Measurements from ENCODE around the gene IFT25.

The IFT25 gene

DNA sequence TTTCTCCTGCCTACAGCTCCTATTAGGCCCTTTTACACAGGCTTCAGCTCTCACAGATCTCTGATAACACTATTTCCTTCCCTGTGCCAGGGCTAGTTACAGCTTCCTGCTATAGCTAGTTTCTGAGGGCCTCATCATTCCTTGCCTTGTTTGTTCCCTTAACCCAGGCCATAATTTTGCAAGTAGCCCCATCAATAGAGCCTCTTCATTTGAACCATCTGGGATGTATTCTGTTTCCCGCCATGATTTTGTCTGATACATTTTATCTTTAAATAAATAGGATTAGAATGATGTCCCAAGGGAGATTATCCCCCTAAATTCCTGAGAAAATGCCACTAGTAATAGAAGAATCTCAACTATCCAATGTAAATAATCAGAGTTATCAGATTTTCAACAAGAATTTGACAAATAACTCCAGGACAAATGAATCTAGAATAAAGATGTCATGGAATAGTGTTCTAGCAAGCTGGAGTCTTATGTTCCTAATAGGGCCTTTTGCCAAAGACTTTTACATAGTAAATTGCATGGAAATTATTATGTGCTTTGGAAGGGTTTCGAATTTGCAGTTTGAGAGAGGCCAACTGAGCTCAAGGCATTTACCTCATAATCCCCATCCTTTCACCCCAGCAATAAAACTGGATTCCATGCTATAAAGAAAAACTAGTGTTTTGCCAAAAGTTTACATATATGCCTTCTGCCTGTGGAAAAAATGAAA is 16.1 kb downstream of the IFT25 start:
- DNase-seq (ENCODE audit: low read depth in 2 of 2): no peak

DNA sequence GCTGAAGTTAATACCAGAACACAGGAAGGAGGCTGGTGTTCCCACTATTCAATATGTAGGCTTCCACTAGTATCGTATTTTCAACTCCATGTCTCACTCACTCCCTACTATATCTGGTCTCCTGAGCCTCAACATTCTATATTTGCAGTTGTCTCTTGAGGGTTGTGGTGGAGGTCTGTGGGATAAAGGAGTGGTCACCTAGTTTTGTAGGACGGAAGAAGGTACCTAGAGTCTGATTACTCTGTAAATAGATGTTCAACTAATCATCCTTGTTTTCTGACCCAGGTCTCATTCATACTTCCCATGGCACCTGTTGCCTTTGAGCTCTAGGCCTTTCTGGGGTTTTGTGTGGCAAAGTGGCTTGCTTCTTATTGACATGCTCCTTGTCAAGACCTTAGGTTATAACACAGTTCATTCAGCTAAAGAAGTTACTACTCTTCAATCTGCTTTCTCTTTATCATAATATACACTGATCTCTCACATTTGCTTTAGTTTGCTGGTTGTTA is 18.1 kb downstream of the IFT25 start:
- DNase-seq (ENCODE audit: low read depth in 2 of 2): no peak

DNA sequence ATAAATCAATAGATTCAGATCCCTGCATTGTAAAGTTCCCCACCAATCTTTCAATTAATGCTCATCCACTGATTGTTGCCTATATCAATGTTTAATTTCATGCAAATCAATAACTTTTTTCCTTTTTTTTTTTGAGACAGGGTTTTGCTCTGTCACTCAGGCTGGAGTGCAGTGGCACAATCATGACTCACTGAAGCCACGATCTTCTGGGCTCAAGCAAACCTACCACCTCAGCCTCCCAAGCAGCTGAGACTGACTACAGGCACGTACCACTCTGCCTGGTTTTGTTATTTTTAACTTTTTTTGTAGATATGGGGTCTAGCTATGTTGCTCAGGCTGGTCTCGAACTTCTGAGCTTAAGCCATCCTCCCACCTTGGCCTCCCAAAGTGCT is 25.8 kb downstream of the IFT25 start:
- DNase-seq (ENCODE audit: low read depth in 2 of 2): peak in 1 of 2 donors; percentile 7

DNA sequence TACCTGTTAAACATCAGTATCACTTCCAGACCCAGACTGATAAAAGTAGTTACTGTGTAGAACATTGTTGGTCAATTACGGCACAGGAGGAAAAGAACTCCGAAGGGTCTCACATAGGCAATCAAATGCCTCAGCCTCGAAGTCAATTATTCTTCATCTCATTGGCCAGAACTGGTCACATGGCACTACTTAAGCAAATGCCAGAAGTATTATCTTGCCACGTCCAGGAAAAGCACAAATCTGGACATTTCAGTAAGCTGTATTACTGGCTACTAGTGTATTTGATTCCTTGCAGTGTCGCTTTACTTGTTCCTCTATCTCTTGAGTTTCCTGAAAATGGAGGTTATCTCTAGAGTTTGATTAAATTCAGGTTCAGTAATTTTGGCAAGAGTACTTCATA is 27.2 kb downstream of the IFT25 start:
- no peak for DNase-seq (ENCODE audit: low read depth in 2 of 2)

DNA sequence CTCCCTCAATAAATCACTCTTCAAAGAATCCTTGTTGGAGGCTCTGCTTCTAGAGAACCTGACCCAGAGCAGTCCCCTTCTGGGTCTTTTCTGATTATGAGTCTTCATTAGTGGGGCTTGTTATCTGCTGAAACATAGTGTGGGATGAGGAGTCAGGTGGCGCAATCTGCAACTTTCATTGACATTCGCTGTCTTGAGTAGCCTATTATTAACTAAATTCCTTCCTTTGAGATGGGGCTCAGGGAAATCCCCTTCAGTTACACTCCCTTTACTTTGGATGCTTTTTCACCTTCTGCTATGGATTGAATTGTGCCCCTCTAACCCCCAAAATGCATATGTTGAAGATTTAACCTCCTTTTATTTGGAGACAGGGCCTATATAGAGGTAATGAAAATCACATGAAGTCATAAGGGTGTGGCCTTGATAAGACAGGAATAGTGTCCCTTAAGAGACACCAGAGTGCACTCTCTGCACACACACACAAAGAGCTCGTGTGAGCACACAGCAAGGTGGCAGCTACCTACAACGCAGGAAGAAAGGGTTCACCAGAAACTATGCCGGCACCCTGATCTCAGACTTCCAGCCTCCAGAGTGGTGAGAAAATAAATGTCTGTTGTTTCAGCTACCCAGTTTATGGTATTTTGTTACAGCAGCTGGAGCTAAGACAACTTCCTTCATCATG is 32.0 kb downstream of the IFT25 start:
- no peak for DNase-seq (ENCODE audit: low read depth in 2 of 2)

DNA sequence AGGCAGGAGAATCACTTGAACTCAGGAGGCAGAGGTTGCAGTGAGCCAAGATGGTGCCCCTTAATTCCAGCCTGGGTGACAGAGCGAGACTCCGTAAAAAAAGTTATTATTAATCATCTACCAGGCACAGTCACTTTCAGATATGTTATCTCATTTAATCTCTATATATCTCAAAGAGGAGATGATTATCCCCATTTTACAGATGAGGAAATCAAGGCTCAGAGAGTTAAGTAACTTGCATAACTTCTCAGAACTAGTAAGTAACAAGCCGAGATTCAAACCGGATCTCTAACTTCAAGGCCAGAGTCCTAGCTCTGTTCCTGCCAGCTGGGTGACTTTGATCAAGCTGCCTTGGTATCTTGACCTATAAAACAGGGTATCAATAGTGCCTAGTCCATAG is 34.1 kb downstream of the IFT25 start:
- no peak for DNase-seq (ENCODE audit: low read depth in 2 of 2)

DNA sequence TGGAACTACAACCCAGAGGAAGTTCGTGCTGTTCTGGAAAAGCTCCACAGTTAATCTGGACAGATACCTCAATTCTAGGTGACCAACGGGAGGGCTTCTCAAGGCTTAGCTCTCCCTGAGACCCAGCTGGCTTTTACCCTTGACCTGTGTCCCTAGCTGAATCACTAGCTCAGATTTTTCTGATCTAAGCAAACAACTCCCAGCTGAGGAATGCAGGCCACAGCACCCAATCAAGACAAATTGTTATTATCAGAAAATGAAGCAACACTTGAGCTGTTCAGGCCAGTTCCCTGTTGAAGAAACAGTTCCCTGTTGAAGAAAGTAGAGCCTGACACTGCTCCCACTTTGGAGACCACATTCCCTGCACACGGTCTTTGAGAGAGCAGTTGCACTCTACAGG is 35.6 kb downstream of the IFT25 start:
- no peak for DNase-seq (ENCODE audit: low read depth in 2 of 2)

DNA sequence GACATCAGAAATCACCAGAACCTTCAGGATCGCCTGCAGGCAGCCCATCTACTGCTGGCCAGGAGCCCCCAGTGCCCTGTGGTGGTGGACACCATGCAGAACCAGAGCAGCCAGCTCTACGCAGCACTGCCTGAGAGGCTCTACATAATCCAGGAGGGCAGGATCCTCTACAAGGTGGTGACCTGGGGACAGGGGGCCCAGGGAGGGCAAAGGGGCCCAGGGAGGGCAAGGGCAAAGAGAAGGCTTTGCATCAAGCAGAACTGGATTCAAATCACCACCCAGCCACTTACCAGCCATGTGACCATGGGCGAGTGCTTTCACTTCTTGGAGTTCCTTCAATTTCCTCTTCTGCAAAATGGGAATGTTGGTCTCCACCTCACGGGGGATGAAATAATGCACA is 39.4 kb downstream of the IFT25 start:
- no peak for DNase-seq (ENCODE audit: low read depth in 2 of 2)

DNA sequence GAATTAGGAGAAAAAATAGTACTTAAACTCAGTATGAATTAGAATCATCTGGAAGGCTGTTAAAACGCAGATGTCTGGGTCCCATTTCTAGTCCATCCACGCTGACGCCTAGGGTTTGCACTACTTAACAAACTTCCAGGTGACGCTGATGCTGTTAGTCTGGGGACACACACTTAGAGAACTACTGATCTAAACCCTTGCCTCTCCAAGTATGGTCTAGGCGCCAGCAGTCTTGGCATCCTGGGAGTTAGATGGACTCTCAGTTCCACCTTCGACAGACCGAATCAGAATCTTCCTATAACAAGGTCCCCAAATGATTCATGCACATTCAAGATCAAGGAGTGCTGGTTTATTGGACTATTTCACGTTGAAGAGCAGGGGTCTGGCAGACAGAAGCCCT is 40.0 kb downstream of the IFT25 start:
- DNase-seq (ENCODE audit: low read depth in 2 of 2): no peak

DNA sequence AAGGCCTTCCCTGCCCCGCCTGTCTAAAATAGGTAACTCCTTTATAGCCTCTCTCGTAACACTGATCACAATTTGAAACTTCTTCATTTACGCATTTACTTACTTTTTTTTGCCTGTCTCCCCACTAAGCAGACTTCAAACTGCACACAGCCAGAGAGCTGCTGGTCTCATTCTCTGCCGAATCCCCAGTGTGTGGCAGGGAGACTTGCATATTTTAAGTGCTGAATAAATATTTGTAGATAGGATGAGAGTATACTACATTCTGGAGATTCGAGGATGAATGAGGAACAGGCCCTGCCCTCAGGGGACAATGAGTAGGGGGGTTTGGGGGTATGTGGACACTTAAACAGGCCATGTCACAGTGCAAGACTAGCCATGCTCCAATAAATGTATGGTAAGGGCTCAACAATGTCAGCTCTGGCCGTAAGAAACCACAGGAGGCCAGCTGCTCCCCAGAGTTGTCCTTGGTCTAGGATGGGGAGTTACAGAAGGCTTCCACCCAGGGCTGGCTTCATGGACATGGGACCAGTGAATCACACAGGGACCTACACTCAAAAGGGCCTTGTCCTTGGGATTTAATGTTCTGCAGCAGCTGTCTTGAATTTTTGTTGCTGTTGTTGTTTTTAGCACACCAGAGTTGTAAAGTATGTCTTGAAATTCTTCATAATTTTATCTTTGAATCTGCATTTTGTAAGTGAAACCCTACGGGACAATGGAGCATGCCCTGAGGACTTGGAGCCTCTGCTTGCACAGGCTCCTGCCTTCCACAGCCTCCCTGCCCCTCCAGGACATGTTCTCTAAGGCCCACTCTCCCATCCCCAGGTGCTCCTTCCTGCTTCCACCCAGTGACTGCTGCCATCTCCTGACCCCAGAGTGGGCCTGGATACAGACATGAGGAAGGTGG is 43.0 kb downstream of the IFT25 start:
- no peak for DNase-seq (ENCODE audit: low read depth in 2 of 2)

DNA sequence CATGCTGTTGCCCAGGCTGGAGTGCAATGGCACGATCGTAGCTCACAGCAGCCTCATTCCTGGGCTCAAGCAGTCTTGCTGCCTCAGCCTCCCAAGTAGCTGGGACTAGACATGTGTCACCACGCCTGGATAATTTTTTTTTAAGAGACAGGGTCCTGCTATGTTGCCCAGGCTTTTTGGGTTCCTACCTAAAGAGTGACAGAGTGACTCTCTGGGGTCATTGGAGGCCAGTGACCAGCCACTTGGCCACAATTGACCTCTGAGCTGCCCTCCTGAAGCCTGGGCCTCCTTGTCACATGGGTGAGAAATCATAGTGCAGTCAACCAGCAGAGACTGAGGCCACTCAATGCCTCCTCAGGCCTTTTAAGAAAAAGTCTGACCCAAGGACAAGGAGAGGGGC is 45.8 kb downstream of the IFT25 start:
- DNase-seq (ENCODE audit: low read depth in 2 of 2): no peak

DNA sequence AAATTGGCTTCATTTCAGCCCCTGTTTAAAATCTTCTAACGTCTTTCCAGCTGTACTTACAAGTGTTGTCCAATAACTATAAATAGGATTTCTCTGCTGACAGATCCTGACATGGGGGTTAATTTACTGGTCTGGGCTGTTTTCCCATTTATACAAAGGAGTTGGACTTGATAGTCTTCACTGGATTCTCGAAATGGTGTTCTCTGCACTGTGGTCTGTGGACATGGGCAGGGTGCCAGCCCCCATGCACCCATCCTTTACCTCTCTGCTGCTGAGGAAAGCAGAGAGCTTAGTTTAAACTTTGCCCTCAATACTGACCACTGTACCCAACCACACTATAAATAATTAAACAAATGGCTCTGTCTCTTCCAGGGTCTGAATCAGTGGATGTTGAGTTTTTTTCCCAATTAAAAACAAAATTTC is 46.3 kb downstream of the IFT25 start:
- no peak for DNase-seq (ENCODE audit: low read depth in 2 of 2)

DNA sequence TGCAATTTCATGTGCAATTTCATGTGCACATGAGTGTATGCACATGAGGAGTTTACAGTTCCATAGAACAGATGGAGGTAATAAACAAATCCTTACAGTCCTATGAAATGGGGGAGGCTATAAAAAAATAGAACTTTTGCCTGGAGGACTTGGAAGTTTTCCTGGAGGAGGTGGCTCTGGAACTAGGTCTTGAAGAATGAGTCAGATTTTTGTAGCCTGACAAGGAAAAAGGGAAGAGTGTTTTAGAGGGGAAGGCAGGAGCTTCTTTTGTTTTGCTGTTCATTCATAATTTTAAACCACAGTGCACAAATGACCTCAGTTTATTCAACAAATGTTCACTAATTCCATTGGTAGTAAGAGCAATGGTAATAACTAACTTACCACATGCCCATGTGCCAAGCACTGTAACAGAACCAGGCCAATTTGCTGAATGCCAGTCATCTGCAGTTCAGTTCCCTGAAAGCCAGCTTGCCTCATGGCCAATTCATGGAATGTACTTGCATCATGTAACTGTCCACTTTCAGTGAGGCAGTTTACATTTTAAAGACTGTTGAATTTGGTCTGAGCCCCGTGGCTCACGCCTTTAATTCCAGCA is 48.8 kb downstream of the IFT25 start:
- DNase-seq (ENCODE audit: low read depth in 2 of 2): no peak

DNA sequence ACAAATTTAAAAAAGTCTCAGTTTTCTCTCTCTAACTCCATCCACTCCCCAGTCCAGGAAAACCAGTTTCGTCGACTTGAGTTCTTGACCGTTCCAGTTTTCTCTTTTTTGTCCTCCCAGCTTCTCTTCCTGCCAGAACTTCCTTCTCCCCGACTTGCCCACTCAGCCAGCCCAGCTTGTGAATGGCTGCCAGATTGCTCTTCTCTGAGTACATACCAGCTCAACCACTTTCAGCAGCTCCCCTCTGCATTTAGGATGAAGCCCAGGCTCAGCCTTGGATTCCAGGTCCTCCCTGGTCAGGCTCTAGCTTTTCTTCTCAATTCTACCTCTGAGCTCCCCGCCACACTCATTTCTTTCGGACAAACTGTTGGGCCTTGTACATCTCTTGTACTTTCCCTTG is 50.1 kb downstream of the IFT25 start:
- no peak for DNase-seq (ENCODE audit: low read depth in 2 of 2)

DNA sequence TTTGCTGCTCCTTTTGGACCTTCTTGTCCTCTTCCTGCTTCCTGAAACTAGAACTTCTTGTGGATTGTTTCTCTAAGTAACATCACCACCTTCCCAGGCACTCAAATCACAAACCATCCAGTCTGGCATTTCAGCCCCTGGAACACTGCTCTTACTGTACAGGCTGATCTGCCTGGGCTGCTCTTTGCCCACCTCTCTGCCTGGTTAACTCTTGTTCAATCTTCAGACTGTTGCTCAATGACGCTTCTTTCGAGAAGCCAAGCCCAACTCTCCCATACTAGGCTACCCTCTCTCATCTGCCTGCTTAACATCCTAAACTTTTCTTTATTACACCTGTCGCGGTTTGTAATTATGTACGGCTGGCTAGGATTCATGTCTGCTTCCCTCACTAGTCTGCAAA is 50.9 kb downstream of the IFT25 start:
- DNase-seq (ENCODE audit: low read depth in 2 of 2): no peak

DNA sequence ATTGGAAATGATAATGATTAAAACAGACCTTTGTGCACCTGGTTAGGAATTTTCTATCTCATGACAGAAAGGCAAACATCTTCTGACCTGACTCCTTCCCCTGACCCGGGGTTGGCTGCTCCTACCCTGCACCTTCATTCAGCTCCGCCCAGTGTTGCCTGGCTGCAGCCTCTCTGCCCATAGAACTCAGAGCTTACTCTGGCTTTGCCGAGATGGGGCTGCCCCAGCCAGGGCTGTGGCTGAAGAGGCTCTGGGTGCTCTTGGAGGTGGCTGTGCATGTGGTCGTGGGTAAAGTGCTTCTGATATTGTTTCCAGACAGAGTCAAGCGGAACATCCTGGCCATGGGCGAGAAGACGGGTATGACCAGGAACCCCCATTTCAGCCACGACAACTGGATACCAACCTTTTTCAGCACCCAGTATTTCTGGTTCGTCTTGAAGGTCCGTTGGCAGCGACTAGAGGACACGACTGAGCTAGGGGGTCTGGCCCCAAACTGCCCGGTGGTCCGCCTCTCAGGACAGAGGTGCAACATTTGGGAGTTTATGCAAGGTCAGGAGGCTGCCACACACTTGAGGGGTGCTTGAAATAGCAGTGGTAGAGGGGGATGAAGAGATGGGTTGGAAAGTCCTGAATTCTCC is 51.4 kb downstream of the IFT25 start, which contains the start of gene DIO1:
DIO1 (plus strand) TSS at position 189 of the 638 bp plus-strand sequence; CDS start at position 213, 24 bp downstream.
- no peak for DNase-seq (ENCODE audit: low read depth in 2 of 2)

DNA sequence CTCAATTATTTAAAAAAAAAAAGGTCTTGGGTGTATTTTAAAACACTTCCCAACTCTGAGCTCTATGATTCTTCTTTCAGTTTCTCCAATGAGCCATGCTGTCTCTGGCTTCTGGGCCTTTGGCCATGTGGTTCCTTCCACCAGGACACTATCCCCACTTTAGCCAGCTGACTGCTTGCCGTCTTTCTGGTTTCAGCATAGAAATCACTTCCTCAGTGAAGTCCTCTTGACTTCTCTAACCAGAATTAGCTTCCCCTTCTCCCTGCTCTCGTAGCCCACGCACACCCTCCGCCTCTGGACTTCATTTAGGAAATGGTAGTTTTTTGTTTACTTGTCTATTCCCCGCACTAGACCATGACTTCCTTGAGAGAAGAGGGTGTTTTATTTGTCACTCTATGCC is 52.6 kb downstream of the IFT25 start:
- no peak for DNase-seq (ENCODE audit: low read depth in 2 of 2)

DNA sequence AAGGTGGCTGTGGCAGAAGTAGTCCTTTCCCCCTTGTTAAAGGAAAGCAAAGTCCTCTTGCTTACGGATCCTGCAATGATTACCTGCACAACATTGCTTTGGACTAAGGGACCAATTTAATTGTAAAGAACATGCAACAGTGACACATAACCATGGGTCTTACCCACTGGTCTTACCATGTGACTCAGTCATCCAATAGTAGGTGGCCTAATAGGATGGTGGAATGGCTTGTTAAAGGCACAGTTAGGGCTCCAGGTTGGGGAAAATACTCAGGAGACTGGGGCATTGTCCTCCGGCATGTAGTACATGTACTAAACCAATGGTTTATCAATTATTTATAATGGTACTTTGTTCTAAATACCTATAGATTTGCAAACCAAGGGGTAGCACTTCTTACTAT is 53.8 kb downstream of the IFT25 start:
- DNase-seq (ENCODE audit: low read depth in 2 of 2): no peak

DNA sequence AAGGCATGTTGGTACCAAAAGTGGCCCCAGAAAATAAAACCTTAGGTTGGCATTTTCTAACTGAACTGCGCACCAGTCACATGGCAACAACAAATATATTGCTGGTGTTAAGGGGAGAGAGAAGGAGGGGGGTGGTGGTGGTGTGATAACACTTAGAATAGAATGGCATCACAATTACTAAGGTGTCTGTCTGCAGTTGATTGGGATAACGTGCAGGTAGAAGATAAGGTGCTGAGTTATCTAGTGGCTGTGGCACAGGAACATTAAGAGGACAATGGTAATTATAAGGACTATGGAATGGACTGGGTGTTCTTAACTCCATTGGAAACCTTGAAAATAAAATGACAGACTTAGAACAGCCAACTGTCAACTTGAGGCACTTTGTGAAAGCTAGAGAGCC is 54.5 kb downstream of the IFT25 start:
- DNase-seq (ENCODE audit: low read depth in 2 of 2): no peak

DNA sequence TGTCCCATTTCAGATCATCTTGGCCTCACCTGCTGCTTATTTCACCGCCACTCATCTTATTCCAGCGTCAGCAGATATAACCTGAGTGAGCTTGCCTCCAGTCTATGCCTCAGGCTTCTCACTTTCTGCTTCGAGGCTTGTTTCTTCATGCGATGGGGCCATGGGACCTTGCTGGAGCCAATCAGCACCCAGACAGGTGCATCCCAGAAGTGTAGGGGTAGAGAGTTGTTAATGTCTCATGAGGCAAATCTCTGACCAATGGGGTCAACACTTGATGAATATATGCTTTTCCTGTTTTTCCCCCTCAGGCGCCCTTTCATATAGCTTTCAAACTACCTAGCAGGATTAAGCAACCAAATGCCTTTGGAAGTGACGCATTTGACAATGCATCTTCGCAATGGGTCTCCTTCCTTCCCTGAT is 55.0 kb downstream of the IFT25 start:
- no peak for DNase-seq (ENCODE audit: low read depth in 2 of 2)

Data from stimulated activated CD4-positive, alpha-beta T cell treated with anti-CD3 and anti-CD28 coated beads, Interleukin-4, amount 100 ng/mL, for 48 hours (primary cell).